Measurements from ENCODE around the gene MYMK.

GRCh38 chr9:133532937-133533668 lies 8.3 kb upstream of the MYMK start:
- no peak for TF ChIP-seq POLR2A (IDR thresholded peaks at IDR 0.05)
- peak; percentile 53 to 85 (median 73) for TF ChIP-seq CTCF (IDR thresholded peaks at IDR 0.05)
- no peak for TF ChIP-seq POLR2AphosphoS5 (IDR thresholded peaks at IDR 0.05)

All from sigmoid colon (tissue), 4 donors.